Cardiac fibroblast (primary cell): ENCODE data around the gene CC2D2B.

ENCODE experiments used
- DNase-seq, 2 donors: peaks; one replicate each; pipeline versions ENCODE4 v3.0.0 to v3.0.0-alpha.2; 2010; ENCODE audit warnings: low read depth in 2 of 2
- H3K4me3 ChIP-seq, 2 donors: replicated peaks in 1 of 2; 1 replicate in 1 of 2; 2 replicates in 1 of 2; pipeline ENCODE4 v1.5.1; 2011; ENCODE audit warnings: low read depth in 2 of 2, low read length in 2 of 2, mild to moderate bottlenecking in 2 of 2, moderate library complexity in 1 of 2
- CTCF ChIP-seq: IDR thresholded peaks from one replicate; pipeline ENCODE4 v1.5.1; 2011; ENCODE audit warnings: low read depth, mild to moderate bottlenecking, low read length, inconsistent platforms

Gene CC2D2B

GRCh38 chr10:96049340-96049739 lies 141.6 kb downstream of the CC2D2B start:
- TF ChIP-seq CTCF, result no peak
- H3K4me3 ChIP-seq, result no peak overlapping the region
- DNase-seq, result no peak

- no peak for TF ChIP-seq CTCF
- DNase-seq, result no peak
- no peak overlapping the region for H3K4me3 ChIP-seq
Measured at GRCh38 chr10:96053985-96054384, 146.2 kb downstream of the CC2D2B start.

GRCh38 chr10:96056787-96057186 lies 149.0 kb downstream of the CC2D2B start:
- no peak for TF ChIP-seq CTCF
- H3K4me3 ChIP-seq, result no peak overlapping the region
- DNase-seq, result no peak

- H3K4me3 ChIP-seq, result no peak overlapping the region
- no peak for TF ChIP-seq CTCF
- DNase-seq, result no peak
Measured at GRCh38 chr10:96061232-96061631, 153.5 kb downstream of the CC2D2B start.

- no peak overlapping the region for H3K4me3 ChIP-seq
- DNase-seq, result peak; percentile 2 to 13
- TF ChIP-seq CTCF, result no peak
Measured at GRCh38 chr10:96072674-96073073, 164.9 kb downstream of the CC2D2B start.

GRCh38 chr10:96073722-96074121 lies 165.9 kb downstream of the CC2D2B start:
- peak; percentile 37 to 70 for DNase-seq

More at GRCh38 chr10:96073722-96074121, 165.9 kb downstream of the CC2D2B start:
- no peak for TF ChIP-seq CTCF
- no peak overlapping the region for H3K4me3 ChIP-seq
